ENCODE measurements around the gene C2CD4B. TPM values are rescaled to one million over a fixed set of nuclear protein-coding genes. Genes with fewer than 3 reads are reported as not detected.

C2CD4B gene
- total RNA-seq, 1 experiment from 2014 or later = not detected

- no peak for DNase-seq (ENCODE audit: low spot score)
Measured at GRCh38 chr15:62149729-62150128, 15.4 kb downstream of the C2CD4B start.

GRCh38 chr15:62147551-62147950, 17.5 kb downstream of the C2CD4B start:
- DNase-seq (ENCODE audit: low spot score) = no peak

GRCh38 chr15:62147149-62147548, 17.9 kb downstream of the C2CD4B start:
- no peak for DNase-seq (ENCODE audit: low spot score)

GRCh38 chr15:62145015-62145735, 19.9 kb downstream of the C2CD4B start:
- DNase-seq (ENCODE audit: low spot score) = no peak

- DNase-seq (ENCODE audit: low spot score) = no peak
Measured at GRCh38 chr15:62142736-62143135, 22.3 kb downstream of the C2CD4B start.

GRCh38 chr15:62141643-62142588, 23.2 kb downstream of the C2CD4B start:
- peak; percentile 38 for DNase-seq (ENCODE audit: low spot score)

GRCh38 chr15:62141200-62141599, 23.9 kb downstream of the C2CD4B start:
- no peak for DNase-seq (ENCODE audit: low spot score)

GRCh38 chr15:62138124-62138523, 27.0 kb downstream of the C2CD4B start:
- peak; percentile 75 for DNase-seq (ENCODE audit: low spot score)

- DNase-seq (ENCODE audit: low spot score) = no peak
Measured at GRCh38 chr15:62136911-62137865, 27.9 kb downstream of the C2CD4B start.

GRCh38 chr15:62135532-62136134, 29.5 kb downstream of the C2CD4B start:
- DNase-seq (ENCODE audit: low spot score) = peak; percentile 85

- no peak for DNase-seq (ENCODE audit: low spot score)
Measured at GRCh38 chr15:62133141-62133540, 31.9 kb downstream of the C2CD4B start.

GRCh38 chr15:62128916-62129315, 36.2 kb downstream of the C2CD4B start:
- DNase-seq (ENCODE audit: low spot score) = no peak

- DNase-seq (ENCODE audit: low spot score) = no peak
Measured at GRCh38 chr15:62126364-62126763, 38.7 kb downstream of the C2CD4B start.

- peak; percentile 47 for DNase-seq (ENCODE audit: low spot score)
Measured at GRCh38 chr15:62125773-62126172, 39.3 kb downstream of the C2CD4B start.

GRCh38 chr15:62124973-62125303, 40.1 kb downstream of the C2CD4B start:
- no peak for DNase-seq (ENCODE audit: low spot score)

- DNase-seq (ENCODE audit: low spot score) = peak; percentile 55
Measured at GRCh38 chr15:62124176-62124972, 40.7 kb downstream of the C2CD4B start.

- no peak for DNase-seq (ENCODE audit: low spot score)
Measured at GRCh38 chr15:62122249-62122648, 42.8 kb downstream of the C2CD4B start.

GRCh38 chr15:62121273-62122015, 43.6 kb downstream of the C2CD4B start:
- no peak for DNase-seq (ENCODE audit: low spot score)

GRCh38 chr15:62120776-62121175, 44.3 kb downstream of the C2CD4B start:
- DNase-seq (ENCODE audit: low spot score) = no peak

- DNase-seq (ENCODE audit: low spot score) = no peak
Measured at GRCh38 chr15:62119874-62120273, 45.2 kb downstream of the C2CD4B start.
